ENCODE data around the gene OXT.
"Not testable (repeated sequence)": the region's sequence is repeated elsewhere in the genome, so short reads cannot be mapped to it uniquely, and the experiment has no call there.

OXT gene
- 0 to 0.27 (median 0.11) reads per million in 4 donors for total RNA-seq

DNA sequence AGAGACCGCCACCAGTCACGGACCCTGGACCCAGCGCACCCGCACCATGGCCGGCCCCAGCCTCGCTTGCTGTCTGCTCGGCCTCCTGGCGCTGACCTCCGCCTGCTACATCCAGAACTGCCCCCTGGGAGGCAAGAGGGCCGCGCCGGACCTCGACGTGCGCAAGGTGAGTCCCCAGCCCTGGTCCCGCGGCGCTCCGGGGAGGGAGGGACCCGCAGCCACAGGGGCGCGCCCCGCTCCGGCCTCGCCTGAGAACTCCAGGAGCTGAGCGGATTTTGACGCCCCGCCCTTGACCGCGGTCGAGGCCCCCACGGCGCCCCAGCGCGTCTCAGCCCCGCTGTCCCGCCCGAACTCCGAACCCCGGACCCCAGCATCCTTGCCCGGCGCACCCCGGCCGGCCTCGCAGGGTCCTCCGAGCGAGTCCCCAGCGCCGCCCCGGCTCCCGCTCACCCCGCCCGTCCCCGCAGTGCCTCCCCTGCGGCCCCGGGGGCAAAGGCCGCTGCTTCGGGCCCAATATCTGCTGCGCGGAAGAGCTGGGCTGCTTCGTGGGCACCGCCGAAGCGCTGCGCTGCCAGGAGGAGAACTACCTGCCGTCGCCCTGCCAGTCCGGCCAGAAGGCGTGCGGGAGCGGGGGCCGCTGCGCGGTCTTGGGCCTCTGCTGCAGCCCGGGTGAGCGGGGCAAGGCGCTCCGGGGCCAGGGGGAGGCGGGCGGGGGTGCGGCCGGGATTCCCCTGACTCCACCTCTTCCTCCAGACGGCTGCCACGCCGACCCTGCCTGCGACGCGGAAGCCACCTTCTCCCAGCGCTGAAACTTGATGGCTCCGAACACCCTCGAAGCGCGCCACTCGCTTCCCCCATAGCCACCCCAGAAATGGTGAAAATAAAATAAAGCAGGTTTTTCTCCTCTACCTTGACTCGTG, at the start of gene OXT:
Gene OXT (plus strand): TSS at position 11 of the 920 bp plus-strand sequence. CDS start 36 bp downstream, at position 47.
- DNase-seq: peak; percentile 61 to 73 (median 69)

DNA sequence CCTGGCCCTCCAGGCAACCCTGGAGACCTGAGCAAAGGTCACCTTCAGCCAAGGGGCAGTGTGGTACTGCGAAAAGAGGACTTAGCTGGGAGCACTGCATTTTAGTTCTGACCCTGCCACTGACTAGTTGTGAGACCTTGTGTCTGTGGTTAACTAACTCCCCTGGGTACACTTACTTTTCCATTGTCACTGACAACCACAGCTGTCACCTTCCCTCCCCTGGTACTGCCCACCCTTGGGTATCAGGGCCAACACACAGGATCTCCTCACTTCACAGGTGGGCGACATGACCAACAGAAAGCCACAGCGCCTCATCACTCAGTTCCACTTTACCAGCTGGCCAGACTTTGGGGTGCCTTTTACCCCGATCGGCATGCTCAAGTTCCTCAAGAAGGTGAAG, 49.6 kb upstream of the OXT start:
- no peak for DNase-seq

DNA sequence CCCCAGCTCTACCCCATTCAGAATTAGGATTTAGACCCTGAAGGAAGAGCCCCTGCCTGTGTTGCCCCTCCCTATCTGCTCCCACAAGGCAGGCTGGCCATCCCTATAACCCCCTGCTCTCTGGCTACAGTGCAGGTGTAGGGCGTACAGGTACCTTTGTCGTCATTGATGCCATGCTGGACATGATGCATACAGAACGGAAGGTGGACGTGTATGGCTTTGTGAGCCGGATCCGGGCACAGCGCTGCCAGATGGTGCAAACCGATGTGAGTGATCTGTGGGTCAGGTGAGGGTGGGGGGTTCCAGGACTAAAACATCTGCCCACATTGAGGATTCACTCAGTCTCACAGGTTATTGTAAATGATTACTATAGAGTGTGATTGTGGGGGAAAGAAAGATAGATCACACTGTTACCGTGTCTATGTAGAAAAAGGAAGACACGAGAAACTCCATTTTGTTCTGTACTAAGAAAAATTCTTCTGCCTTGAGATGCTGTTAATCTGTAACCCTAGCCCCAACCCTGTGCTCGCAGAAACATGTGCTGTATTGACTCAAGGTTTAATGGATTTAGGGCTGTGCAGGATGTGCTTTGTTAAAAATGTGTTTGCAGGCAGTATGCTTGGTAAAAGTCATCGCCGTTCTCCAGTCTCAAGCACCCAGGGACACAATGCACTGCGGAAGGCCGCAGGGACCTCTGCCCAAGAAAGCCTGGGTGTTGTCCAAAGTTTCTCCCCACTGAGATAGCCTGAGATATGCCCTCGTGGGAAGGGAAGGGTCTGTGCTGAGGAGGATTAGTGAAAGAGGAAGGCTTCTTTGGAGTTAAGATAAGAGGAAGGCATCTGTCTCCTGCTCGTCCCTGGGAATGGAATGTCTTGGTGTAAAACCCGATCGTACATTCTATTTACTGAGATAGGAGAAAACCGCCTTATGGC, 48.6 kb upstream of the OXT start:
- DNase-seq: not testable (repeated sequence)

DNA sequence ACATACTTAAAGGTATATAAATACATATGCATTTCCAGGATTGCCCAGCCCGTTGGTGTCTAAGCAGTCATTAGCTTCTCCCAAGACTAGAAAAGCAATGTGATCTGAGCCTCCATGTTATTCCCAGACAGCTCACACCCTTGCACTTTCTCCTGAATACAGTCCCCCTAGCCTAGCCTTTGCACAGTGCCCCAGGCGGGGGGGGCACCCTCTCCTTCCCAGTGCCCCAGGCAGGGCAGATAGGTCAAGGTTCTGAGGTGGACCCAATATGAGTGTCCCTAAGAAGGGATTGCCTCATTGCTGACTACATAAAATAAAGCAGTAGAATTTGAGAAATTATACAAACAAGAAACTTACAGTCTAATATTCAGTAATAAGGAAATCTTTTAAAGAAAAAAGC, 43.4 kb upstream of the OXT start:
- no peak for DNase-seq

DNA sequence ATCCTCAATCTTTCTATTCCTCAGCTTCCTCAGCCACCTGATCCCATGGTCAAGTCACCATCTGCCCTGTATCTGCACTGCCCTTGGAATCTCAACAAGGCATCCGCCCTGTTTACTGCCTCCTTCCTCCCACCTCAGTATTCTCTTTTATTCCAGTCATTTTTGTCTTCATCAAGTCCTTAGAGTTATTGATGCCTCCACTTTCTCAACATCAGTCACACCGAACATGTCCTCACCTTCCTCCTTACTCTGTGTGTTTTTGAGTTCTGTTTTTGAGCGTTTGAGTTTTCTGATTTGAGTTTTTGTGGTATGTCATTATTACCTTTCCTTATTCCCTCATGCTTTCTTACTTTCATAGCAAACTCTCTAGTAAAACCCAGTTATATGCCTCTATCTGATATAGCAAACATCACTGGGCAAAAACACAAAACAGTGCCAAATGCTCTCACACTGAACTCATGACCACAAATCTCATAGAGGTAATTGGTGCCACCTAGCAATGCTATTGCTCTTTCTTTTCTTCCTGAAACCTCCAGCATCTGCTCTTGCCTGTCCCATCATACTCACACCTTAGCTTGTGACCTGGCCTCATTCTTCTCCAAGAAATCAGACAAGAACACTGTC, 39.8 kb upstream of the OXT start:
- DNase-seq: no peak

DNA sequence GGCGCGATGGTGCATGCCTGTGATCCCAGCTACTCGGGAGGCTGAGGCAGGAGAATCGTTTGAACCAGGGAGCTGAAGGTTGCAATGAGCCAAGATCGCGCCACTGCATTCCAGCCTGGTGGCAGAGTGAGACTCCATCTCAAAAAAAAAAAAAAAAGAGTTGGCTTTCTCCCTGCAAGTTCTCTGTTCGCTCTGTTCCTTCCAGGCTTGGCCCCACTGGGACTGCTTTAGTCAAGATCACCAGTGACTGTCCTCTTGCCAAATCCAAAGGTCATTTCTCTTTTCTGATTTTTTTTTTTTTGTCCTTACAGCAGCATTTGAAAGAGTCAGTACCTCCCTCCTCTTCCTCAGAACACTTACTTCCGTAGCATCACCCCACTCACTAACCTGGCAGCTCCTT, 38.8 kb upstream of the OXT start:
- no peak for DNase-seq

DNA sequence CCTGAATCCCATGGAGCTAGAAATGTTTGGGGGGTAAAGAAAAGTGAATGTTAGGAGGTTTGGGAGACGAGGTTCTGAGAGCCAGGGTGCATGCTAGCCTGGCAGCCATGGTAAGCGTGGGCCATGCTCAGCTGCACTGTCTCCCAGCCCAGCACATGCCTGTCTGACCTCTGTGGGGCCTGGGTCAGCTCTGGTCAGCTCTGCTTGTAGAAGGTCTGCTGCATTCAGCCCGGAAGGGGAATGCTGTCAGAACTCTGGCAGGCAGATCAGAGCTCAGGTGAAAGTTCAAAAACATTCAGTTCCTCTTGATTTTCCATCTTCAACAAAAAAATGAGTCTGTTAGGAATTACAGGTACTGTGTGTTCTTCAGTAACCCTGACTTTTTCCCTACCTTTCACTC, 33.8 kb upstream of the OXT start:
- no peak for DNase-seq

DNA sequence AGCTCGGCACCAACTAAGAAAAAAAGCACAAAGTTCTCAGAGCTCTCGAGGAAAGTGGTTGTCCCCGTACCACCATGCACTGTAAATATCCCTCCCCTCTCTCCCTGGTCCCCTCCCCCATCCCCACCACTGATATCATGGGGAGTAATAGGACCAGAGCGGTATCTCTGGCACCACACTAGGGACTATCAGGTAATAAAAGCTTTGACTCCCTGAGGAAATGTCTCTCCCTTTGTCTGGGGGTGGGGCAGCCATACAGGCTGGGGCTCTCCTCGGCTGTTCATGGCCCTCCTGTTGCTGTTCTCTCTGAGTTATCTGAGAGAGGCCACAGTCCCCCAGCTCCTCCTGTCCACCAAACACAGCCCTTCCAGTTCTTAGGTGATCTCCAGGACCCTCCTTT, 33.0 kb upstream of the OXT start:
- DNase-seq: no peak

DNA sequence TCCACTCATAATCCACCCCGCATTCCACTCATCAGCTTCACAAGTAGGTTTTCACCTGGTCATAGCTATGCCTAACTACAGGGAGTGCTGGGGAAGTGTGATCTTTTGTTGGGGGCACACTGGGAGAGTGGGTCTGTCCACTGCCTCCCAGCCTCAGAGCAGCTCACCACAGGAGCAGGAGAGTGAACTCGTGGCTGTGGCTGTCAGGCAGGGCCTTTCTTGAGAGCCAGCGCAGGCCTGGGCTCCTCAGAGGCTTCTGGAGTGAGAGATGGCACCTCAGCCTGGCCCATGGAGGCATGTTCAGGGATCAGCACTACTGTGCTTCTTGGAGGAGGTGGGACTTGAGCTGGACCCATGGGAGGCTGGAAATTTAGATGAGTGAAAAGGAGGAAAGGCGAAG, 32.0 kb upstream of the OXT start:
- no peak for DNase-seq

DNA sequence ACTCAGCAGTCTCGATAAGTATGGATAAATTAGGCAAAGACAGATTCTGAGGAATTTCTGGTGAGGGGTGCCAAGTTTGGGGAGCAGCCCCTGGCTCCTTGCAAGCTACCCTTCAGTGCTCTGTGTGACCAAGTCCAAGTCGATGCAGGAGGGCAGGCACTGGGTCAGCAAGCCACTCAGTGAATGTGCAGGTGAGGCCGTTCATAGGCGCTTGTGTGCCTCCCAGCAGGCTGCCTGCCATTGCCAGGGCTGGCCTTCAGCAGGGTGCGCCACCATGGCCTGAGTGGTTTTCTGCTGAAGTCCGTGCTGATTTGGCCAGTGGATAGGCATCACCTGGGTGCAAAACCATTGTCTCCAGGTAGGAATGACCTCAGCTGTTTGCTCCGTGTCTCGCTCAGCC, 31.3 kb upstream of the OXT start:
- no peak for DNase-seq

DNA sequence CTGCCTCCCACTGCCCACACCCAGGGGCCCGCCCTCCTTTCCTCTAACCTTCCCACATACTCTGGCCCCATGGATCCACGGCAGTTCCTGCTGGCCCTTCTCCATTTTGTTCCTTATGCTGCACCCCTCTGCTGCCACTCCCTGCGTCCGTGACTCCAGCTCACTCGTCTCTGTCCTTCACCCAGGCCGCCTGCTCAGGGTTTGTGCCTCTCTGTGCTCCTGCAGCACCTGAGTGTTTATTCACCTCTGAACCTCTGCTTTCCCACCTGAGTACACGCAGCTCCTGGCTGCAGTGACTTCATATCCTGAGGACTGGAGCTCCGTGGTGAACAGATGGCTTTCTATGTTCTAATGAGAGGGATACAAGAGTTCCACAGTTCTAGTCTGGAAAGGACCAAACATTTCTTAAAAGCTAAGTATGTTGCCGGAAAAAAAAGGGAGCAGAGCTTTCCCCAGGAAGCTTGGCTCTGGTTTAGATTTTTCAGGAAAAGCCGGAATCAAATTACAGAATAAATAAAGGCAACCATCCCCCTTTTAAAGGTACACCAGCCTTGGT, 29.5 kb upstream of the OXT start:
- DNase-seq: no peak

DNA sequence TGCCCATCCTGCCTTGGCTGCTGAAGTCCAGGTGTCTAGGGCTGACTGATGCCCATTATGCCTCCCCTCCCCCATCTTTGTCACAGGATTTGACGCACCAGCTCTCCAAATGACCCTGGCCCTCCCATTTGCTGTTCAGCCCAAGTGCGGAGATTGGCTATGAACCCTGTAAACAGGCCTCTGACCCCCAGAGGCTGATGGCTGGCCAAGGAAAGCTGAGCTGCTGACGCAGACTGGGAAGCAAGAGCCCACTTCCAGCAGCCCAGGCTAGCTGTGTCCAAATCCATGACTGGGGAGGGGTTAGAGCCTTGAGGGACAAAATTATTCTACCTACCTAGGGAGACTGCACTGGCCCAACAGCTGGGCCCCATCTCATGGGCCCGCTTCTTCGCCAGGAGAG, 28.8 kb upstream of the OXT start:
- no peak for DNase-seq

DNA sequence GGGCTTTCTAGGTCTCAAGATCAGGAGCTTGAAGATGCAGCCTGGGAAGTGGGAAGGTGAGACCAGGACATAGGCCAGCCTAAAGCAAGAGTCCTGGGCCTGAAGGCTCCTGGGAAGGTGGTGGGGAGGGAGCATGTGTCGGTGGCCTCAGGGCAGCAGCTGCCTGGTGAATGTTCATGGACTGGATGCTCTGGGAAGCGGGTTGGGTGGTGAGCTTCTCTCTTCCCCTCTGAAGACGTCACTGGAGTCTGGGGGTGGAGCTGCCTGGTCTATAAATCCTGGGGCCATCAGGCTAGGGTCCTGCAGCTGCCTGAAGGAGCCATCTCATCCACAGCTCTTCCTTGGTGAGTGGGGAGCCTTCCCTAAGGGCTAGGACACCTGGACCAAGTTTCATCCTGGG, 28.1 kb upstream of the OXT start, which contains the start of gene GNRH2:
Gene GNRH2 (plus strand): TSS at position 301 of the 400 bp plus-strand sequence. CDS start 793 bp downstream, outside the sequence.
- no peak for DNase-seq

DNA sequence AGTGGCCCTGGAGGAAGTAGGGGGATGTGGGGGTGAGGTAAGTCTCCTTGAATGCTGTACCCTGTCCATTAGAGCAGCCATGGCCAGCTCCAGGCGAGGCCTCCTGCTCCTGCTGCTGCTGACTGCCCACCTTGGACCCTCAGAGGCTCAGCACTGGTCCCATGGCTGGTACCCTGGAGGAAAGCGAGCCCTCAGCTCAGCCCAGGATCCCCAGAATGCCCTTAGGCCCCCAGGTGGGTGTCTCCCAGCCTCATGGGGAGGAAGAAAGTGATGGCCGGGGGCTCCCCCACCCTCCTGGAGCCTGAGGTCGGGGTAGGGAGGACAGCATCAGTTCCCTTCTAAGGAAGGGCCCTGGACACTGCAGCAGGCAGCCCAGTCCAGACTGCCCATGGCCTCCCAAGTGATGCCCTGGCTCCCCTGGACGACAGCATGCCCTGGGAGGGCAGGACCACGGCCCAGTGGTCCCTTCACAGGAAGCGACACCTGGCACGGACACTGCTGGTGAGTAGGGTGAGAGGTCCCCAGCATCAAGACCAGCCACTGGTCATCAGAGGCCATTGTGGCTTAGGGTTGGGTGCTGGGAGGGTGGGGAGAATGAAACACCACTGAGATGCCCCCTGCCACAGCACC, 27.0 kb upstream of the OXT start:
- no peak for DNase-seq

DNA sequence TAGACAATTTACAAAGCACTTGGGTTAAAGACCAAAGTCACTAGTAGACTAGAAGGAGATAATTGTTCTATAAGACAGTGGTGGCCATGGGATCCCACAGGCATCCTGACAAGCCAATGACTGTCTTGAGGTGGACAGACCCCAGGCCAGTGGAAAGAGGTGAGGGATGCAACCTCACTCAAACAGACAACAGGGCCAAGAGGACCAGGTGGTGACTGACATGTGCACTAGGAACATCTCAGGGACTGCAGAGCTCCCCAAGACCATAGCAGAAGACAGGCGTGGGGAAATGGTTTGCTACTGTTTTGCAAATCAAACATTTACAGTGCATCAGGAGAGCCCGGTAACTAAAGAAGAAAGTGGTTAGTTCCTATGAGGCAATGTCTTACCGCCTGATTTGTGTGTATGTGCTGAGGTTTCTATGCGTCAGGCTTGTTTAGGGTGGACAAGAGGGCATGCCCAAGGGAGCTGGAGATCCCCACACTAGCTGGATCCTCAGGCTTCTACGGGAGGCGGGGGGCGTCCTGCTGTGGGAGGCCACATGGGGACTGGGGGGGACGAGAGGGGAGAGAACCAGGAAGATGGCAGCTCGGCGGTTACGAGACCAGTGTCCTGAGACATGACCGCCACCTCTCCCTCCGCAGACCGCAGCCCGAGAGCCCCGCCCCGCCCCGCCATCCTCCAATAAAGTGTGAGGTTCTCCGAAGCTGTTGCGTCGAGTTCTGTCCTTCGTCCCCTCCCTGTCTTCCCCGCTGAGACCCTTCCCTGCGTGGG, 26.2 kb upstream of the OXT start:
- DNase-seq: peak in 3 of 5 donors; percentile 28 to 30 (median 30)

DNA sequence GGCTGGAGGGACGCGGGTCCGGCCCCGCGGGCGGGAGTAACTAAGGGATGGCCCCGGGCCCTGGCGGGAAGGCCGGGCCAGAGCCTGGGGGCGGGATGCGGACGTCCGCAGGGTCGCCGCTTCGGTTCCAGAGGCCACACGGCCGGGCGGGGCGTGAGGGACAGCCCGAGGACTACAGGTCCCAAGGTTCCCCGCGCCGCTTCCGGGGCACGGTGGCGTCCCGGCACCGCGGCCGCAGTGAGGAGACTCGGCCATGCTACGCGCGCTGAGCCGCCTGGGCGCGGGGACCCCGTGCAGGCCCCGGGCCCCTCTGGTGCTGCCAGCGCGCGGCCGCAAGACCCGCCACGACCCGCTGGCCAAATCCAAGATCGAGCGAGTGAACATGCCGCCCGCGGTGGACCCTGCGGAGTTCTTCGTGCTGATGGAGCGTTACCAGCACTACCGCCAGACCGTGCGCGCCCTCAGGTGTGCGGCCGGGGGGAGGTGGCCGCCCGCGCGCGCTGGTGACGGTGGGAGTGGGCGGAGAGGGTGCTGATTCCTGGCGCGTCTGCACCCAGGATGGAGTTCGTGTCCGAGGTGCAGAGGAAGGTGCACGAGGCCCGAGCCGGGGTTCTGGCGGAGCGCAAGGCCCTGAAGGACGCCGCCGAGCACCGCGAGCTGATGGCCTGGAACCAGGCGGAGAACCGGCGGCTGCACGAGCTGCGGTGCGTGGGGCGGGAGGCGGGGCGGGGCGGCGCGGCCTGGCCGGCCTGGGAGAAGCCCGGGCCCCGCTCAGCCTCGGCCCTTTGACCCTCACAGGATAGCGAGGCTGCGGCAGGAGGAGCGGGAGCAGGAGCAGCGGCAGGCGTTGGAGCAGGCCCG, 25.4 kb upstream of the OXT start, which contains the start of gene MRPS26:
Gene MRPS26 (plus strand): TSS at position 237 of the 861 bp plus-strand sequence. CDS start 17 bp downstream, at position 254.
- DNase-seq: peak; percentile 51 to 87 (median 69)

DNA sequence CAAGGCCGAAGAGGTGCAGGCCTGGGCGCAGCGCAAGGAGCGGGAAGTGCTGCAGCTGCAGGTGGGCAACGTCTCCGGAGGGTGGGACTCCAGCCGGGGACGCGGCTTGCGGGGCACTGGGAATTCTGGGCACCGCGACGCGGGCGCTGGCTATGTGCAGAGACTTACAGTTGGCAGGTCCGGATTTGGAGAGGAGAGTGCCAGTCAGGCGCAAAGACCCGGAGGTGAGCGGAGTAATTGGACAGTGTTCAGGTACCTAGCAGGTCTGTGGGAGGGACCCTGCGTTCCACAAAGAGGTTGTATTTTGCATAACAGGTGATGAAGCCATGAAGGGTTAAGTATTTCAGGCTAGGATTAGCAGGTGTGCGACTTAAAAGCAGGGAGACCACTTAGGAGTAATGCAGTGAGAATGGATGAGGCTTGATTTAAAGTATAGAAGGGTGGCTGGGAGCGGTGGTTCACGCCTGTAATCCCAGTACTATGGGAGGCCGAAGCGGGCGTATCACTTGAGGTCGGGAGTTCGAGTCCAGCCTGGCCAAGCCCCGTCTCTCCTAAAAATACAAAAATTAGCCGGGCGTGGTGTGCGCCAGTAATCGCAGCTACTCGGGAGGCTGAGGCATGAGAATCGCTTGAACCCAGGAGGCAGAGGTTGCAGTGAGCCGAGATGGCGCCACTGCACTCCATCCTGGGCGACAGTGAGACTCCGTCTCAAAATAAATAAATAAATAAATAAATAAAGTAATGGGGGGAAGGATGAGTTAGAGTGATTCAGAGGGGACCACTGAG, 24.6 kb upstream of the OXT start:
- peak in 1 of 5 donors; percentile 18 for DNase-seq

DNA sequence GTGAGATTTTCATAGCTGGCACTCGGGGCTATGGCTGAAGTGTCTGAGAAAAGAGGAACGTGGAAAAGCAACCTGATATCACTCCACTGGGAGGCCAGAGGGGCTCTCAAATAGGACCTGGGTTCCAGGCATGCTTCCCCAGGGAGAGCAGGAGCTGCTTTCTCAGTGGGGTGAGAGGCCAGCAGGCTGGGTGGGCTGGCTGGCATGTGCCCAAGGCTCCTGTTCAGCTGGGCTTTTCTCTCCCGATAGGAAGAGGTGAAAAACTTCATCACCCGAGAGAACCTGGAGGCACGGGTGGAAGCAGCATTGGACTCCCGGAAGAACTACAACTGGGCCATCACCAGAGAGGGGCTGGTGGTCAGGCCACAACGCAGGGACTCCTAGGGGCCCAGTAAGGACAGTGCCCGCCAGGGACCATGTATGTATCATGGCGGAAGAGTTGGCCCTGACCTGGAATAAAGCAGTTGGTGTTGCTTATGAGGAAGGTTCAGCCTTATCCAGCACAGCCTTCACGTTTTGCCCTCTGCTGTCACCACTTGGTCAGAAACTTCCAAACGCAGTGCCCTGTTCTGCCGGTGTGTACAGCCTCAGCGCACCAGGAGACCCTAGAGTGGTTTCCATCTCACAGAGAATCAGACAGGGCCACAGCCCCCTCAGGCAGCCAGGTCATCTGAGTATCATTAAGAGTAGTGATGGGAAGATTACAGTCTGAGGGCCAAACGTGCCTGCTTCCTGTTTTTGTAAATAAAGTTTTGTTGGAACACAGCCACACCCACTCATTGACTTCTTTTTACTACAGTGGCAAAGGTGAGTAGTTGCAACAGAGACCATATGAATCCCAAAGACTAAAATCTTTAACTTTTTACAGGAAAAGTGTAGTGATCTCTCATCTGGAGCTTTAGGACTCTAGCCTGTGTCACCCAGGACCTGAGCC, 23.7 kb upstream of the OXT start:
- DNase-seq: no peak

All from T-helper 1 cell (primary cell).